Liver (tissue), 9 donors: Measurements from ENCODE around the gene WBP2. TPM values are rescaled to one million over a fixed set of nuclear protein-coding genes. Genes with fewer than 3 reads are reported as not detected.
"Not testable (repeated sequence)": the region's sequence is repeated elsewhere in the genome, so short reads cannot be mapped to it uniquely, and the experiment has no call there.

Experiments used
- DNase-seq: peaks from one replicate; pipeline ENCODE4 v3.0.0-alpha.2; 2017; ENCODE audit warnings: low spot score
- H3K27ac ChIP-seq, 2 donors: one replicate each; pipeline ENCODE4 v1.7.0; 2013; ENCODE audit warnings: inconsistent platforms in 2 of 2, low read length in 2 of 2, control low read depth in 1 of 2, low read depth in 1 of 2, mild to moderate bottlenecking in 1 of 2
- H3K27me3 ChIP-seq, 4 donors: one replicate each; pipeline versions ENCODE4 v1.6.1 to v1.7.0; 2013; ENCODE audit warnings: low read length in 3 of 4, inconsistent platforms in 1 of 4, mild to moderate bottlenecking in 1 of 4, moderate library complexity in 1 of 4; ENCODE audit not compliant: control insufficient read depth in 4 of 4, insufficient read depth in 4 of 4
- H3K36me3 ChIP-seq, 4 donors: one replicate each; pipeline versions ENCODE4 v1.6.1 to v1.7.0; 2013; ENCODE audit warnings: low read length in 3 of 4, mild to moderate bottlenecking in 3 of 4, low read depth in 1 of 4, moderate library complexity in 1 of 4; ENCODE audit not compliant: control insufficient read depth in 4 of 4, insufficient read depth in 3 of 4
- H3K4me1 ChIP-seq, 4 donors: one replicate each; pipeline versions ENCODE4 v1.6.1 to v1.7.0; 2013; ENCODE audit warnings: low read length in 3 of 4, mild to moderate bottlenecking in 3 of 4, moderate library complexity in 1 of 4; ENCODE audit not compliant: control insufficient read depth in 4 of 4, insufficient read depth in 4 of 4
- H3K4me3 ChIP-seq, 3 donors: one replicate each; pipeline versions ENCODE4 v1.6.1 to v1.7.0; 2013; ENCODE audit warnings: low read length in 3 of 3, control low read depth in 1 of 3, low read depth in 1 of 3, mild to moderate bottlenecking in 1 of 3
- H3K9ac ChIP-seq, 2 donors: one replicate each; pipeline ENCODE4 v1.7.0; 2013; ENCODE audit warnings: low read length in 2 of 2, mild to moderate bottlenecking in 2 of 2, moderate library complexity in 2 of 2, control low read depth in 1 of 2, low read depth in 1 of 2
- H3K9me3 ChIP-seq, 4 donors: one replicate each; pipeline versions ENCODE4 v1.6.1 to v1.7.0; 2013; ENCODE audit warnings: low read length in 3 of 4; ENCODE audit not compliant: control insufficient read depth in 4 of 4
- FOXA1 ChIP-seq: IDR thresholded peaks from 2 replicates; pipeline ENCODE4 v1.6.1; 2016; ENCODE audit warnings: antibody characterized with exemption
- FOXA2 ChIP-seq: IDR thresholded peaks from 2 replicates; pipeline ENCODE4 v1.6.1; 2016; ENCODE audit warnings: antibody characterized with exemption
- GABPA ChIP-seq, 2 donors: IDR thresholded peaks in 1 of 2; conservative IDR thresholded peaks in 1 of 2; 2 replicates each; pipeline ENCODE4 v1.6.1; 2016; ENCODE audit warnings: antibody characterized with exemption in 2 of 2, mild to moderate bottlenecking in 1 of 2, moderate library complexity in 1 of 2
- HNF4A ChIP-seq, 2 donors: conservative IDR thresholded peaks; 2 replicates each; pipeline ENCODE4 v1.6.1; 2016; ENCODE audit warnings: antibody characterized with exemption in 2 of 2, mild to moderate bottlenecking in 2 of 2
- HNF4G ChIP-seq: IDR thresholded peaks from 2 replicates; pipeline ENCODE4 v1.6.1; 2016; ENCODE audit warnings: antibody characterized with exemption
- JUND ChIP-seq, 2 donors: IDR thresholded peaks; 2 replicates each; pipeline ENCODE4 v1.6.1; 2016; ENCODE audit warnings: antibody characterized with exemption in 2 of 2
- NR2F2 ChIP-seq: IDR thresholded peaks from 2 replicates; pipeline ENCODE4 v1.6.1; 2016; ENCODE audit warnings: antibody characterized with exemption
- RAD21 ChIP-seq, 2 donors: IDR thresholded peaks; 2 replicates each; pipeline ENCODE4 v1.6.1; 2016; ENCODE audit warnings: antibody characterized with exemption in 2 of 2, mild to moderate bottlenecking in 2 of 2
- RXRA ChIP-seq, 2 donors: IDR thresholded peaks; 2 replicates each; pipeline ENCODE4 v1.6.1; 2017 to 2018; ENCODE audit warnings: antibody characterized with exemption in 2 of 2, mild to moderate bottlenecking in 1 of 2
- SP1 ChIP-seq: IDR thresholded peaks from 2 replicates; pipeline ENCODE4 v1.6.1; 2018; ENCODE audit warnings: antibody characterized with exemption, mild to moderate bottlenecking
- TAF1 ChIP-seq: conservative IDR thresholded peaks from 2 replicates; pipeline ENCODE4 v1.6.1; 2016; ENCODE audit warnings: antibody characterized with exemption, mild to moderate bottlenecking
- YY1 ChIP-seq: IDR thresholded peaks from 2 replicates; pipeline ENCODE4 v1.6.1; 2016; ENCODE audit warnings: antibody characterized with exemption, mild to moderate bottlenecking
- WGBS: extraction: QIAGEN DNeasy Blood & Tissue Kit; methylation state at CpG from one replicate; pipeline ENCODE4 v1.1.7; 2013; 5-methylcytosine and 5-hydroxymethylcytosine counted together
- polyA plus RNA-seq, 2 donors: library from polyadenylated mRNA; stranded (reverse) in 1 of 2; unstranded in 1 of 2; fragments of 200-250 nt in 1 of 2; fragments of >200 nt in 1 of 2; fragmentation: Nextera tagmentation in 1 of 2; extraction: Ambion mirVana in 1 of 2; gene quantifications; one replicate each; pipeline versions ENCODE4 v1.2.1 to v1.2.3, GENCODE V29; 2013 to 2015
- total RNA-seq, 2 donors: library from RNA; depleted of rRNA; stranded (reverse); fragments of >200 nt; gene quantifications; one replicate each; pipeline ENCODE4 v1.2.3, GENCODE V29; 2014
- TF ChIP-seq, protein P1 (sequence below): IDR thresholded peaks from 2 replicates; pipeline ENCODE4 v1.6.1; 2016; ENCODE audit warnings: antibody characterized with exemption, mild to moderate bottlenecking
- TF ChIP-seq, protein P2 (sequence below): IDR thresholded peaks from 2 replicates; pipeline ENCODE4 v1.6.1; 2016; ENCODE audit warnings: antibody characterized with exemption
- TF ChIP-seq, protein P3 (sequence below): IDR thresholded peaks from 2 replicates; pipeline ENCODE4 v1.6.1; 2016; ENCODE audit warnings: antibody characterized with exemption
- TF ChIP-seq, protein P4 (sequence below): fragments of 150-350 bp; IDR thresholded peaks from 2 replicates; pipeline ENCODE4 v1.5.1; 2017; ENCODE audit warnings: improper control_type of control experiment, low read depth, low read length; ENCODE audit not compliant: missing input control
- donor health status: healthy.
- donor health status: healthy.
- donor health status: healthy.
- donor health status: healthy.
- donor health status: healthy.

WBP2 gene
- total and polyA plus RNA-seq, 4 donors: 29.0 to 99.4 (median 51.6) TPM

DNA sequence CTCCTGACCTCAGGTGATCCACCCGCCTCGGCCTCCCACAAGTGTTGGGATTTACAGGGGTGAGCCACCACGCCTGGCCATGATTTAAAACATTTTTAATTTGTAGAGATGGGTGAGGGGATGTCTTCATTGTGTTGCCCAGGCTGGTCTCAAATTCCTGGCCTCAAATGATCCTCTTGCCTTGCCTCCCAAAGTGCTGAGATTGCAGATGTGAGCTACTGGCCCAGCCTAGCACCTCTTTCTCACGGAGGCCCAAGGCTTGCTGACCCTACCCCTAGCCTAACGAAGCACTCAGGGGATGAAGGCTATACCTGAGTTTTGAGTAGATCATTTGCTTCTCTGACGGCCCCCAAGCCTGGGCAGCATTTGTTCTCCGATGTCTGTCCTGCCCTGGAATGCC is 44.0 kb downstream of the WBP2 start (continued):
- TF ChIP-seq JUND (IDR thresholded peaks at IDR 0.05) (no peak), YY1 (no peak), HNF4A (conservative IDR thresholded peaks at IDR 0.05) (no peak)
- TF ChIP-seq, protein P1, sequence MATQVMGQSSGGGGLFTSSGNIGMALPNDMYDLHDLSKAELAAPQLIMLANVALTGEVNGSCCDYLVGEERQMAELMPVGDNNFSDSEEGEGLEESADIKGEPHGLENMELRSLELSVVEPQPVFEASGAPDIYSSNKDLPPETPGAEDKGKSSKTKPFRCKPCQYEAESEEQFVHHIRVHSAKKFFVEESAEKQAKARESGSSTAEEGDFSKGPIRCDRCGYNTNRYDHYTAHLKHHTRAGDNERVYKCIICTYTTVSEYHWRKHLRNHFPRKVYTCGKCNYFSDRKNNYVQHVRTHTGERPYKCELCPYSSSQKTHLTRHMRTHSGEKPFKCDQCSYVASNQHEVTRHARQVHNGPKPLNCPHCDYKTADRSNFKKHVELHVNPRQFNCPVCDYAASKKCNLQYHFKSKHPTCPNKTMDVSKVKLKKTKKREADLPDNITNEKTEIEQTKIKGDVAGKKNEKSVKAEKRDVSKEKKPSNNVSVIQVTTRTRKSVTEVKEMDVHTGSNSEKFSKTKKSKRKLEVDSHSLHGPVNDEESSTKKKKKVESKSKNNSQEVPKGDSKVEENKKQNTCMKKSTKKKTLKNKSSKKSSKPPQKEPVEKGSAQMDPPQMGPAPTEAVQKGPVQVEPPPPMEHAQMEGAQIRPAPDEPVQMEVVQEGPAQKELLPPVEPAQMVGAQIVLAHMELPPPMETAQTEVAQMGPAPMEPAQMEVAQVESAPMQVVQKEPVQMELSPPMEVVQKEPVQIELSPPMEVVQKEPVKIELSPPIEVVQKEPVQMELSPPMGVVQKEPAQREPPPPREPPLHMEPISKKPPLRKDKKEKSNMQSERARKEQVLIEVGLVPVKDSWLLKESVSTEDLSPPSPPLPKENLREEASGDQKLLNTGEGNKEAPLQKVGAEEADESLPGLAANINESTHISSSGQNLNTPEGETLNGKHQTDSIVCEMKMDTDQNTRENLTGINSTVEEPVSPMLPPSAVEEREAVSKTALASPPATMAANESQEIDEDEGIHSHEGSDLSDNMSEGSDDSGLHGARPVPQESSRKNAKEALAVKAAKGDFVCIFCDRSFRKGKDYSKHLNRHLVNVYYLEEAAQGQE: no peak

DNA sequence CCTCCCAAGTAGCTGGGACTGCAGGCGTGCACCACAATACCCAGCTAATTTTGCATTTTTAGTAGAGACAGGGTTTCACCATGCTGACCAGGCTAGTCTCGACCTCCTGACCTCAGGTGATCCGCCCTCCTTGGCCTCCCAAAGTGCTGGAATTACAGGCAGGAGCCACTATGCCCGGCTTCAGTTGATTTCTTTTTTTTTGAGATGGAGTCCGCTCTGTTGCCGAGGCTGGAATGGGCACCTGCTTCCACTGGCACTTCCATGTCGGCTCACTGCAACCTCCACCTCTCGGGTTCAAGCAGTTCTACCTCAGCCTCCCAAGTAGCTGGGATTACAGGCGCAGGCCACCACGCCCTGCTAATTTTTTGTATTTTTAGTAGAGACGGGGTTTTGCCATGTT is 44.4 kb downstream of the WBP2 start:
- H3K27ac ChIP-seq, H3K27me3 ChIP-seq, H3K9ac ChIP-seq, H3K9me3 ChIP-seq, H3K4me3 ChIP-seq, DNase-seq: not testable (repeated sequence)
- peaks cover 10 to 33% (median 14%) of the 10 kb centered on the region in 4 donors for H3K36me3 ChIP-seq
- peaks cover 0 to 27% (median 17%) of the 10 kb centered on the region in 4 donors for H3K4me1 ChIP-seq
- WGBS: 97% methylated on average over 11 of the region's 11 CpGs

DNA sequence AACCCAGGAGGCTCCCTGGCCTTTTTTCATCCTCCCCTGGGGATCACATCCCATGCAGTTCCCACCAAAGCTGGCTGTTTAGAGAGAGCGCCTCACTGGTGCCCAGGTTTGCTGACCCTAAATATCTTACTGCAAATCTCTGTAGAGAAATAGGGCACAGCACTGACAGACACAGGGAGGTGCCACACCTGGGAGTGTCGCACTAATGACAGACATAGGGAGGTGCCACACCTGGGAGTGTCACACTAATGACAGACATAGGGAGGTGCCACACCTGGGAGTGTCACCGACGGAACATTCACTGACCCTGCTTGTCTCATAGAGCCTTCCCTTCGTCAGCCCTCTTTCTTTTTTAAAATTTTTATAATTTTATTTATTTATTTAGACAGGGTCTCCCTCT is 44.9 kb downstream of the WBP2 start:
- WGBS: 93% methylated on average over 5 of the region's 5 CpGs
- Histone ChIP-seq H3K27me3 (no peaks in the 10 kb centered on the region), H3K4me1 (peaks cover 0 to 27% (median 17%) of the 10 kb centered on the region in 4 donors), H3K36me3 (peaks cover 10 to 33% (median 14%) of the 10 kb centered on the region in 4 donors), H3K9ac (no peak overlapping the region), H3K4me3 (no peak overlapping the region), H3K27ac (no peak overlapping the region), H3K9me3 (no peaks in the 10 kb centered on the region)
- TF ChIP-seq, protein P2, sequence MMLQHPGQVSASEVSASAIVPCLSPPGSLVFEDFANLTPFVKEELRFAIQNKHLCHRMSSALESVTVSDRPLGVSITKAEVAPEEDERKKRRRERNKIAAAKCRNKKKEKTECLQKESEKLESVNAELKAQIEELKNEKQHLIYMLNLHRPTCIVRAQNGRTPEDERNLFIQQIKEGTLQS: no peak
- no peak for TF ChIP-seq FOXA2
- no peak for TF ChIP-seq FOXA1
- TF ChIP-seq YY1: no peak
- TF ChIP-seq TAF1: no peak
- no peak for TF ChIP-seq HNF4A (conservative IDR thresholded peaks at IDR 0.05)
- no peak for DNase-seq

DNA sequence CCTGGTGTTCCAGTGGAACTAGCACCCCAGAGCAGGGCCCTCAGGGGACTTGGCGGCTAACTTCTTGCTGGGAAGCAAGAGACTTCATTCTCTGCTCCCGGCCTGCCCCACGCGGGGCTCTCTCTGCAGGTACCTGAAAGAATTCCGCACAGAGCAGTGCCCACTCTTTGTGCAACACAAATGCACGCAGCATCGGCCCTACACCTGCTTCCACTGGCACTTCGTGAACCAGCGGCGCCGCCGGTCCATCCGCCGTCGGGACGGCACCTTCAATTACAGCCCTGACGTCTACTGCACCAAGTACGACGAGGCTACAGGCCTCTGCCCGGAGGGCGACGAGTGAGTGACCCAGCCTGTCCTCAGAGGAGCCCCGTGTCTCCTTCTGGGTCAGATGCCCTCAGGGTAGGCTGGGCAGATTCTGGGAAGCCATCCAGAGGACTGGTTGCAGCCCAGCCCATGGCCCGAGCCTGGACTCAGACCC is 45.5 kb downstream of the WBP2 start:
- WGBS: 81% methylated on average over 24 of the region's 24 CpGs
- no peaks in the 10 kb centered on the region for H3K27me3 ChIP-seq
- H3K36me3 ChIP-seq: peaks cover 10 to 32% (median 12%) of the 10 kb centered on the region in 4 donors
- H3K9ac ChIP-seq: no peak overlapping the region
- DNase-seq: peak; percentile 29
- H3K4me1 ChIP-seq: peaks cover 0 to 27% (median 17%) of the 10 kb centered on the region in 4 donors
- H3K27ac ChIP-seq: peak overlapping the region; percentile 28 to 43
- no peaks in the 10 kb centered on the region for H3K9me3 ChIP-seq
- no peak overlapping the region for H3K4me3 ChIP-seq
- TF ChIP-seq FOXA2: no peak
- TF ChIP-seq NR2F2: no peak
- TF ChIP-seq, protein P2: no peak
- no peak for TF ChIP-seq GABPA (IDR thresholded peaks at IDR 0.05 in 1 of 2, conservative IDR thresholded peaks at IDR 0.05 in 1 of 2)
- TF ChIP-seq FOXA1: no peak
- TF ChIP-seq, protein P3, sequence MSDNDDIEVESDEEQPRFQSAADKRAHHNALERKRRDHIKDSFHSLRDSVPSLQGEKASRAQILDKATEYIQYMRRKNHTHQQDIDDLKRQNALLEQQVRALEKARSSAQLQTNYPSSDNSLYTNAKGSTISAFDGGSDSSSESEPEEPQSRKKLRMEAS: no peak
- no peak for TF ChIP-seq RAD21 (IDR thresholded peaks at IDR 0.05)
- no peak for TF ChIP-seq RXRA (IDR thresholded peaks at IDR 0.05)
- TF ChIP-seq TAF1: no peak
- no peak for TF ChIP-seq SP1
- no peak for TF ChIP-seq YY1
- no peak for TF ChIP-seq HNF4G
- TF ChIP-seq, protein P1: no peak
- TF ChIP-seq, protein P4, sequence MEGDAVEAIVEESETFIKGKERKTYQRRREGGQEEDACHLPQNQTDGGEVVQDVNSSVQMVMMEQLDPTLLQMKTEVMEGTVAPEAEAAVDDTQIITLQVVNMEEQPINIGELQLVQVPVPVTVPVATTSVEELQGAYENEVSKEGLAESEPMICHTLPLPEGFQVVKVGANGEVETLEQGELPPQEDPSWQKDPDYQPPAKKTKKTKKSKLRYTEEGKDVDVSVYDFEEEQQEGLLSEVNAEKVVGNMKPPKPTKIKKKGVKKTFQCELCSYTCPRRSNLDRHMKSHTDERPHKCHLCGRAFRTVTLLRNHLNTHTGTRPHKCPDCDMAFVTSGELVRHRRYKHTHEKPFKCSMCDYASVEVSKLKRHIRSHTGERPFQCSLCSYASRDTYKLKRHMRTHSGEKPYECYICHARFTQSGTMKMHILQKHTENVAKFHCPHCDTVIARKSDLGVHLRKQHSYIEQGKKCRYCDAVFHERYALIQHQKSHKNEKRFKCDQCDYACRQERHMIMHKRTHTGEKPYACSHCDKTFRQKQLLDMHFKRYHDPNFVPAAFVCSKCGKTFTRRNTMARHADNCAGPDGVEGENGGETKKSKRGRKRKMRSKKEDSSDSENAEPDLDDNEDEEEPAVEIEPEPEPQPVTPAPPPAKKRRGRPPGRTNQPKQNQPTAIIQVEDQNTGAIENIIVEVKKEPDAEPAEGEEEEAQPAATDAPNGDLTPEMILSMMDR: no peak
- no peak for TF ChIP-seq HNF4A (conservative IDR thresholded peaks at IDR 0.05)
